T-helper 22 cell (primary cell): Measurements from ENCODE around the gene PROX2.

Source experiments
- DNase-seq: peaks from one replicate; pipeline ENCODE4 v3.0.0-alpha.2; 2020; ENCODE audit warnings: low read depth

PROX2 gene

DNA sequence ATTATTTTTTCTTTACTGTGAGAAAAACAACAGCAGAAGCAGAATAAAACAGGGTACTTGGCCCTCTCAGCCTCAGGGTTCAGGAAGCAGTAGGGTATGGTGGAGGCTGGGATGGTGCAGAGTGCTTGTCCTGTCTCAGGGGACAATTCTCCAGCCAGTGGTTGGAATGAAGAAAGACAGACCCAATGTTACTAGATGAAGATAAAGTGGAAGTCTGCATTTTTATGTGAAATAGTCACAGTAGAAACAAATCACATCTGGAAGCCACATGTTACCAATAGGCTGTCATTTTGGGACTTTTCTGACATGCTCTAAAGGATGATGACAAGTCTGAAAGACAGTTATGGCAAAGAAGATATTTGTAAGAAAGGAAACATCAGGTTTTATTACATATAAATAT, 32.3 kb downstream of the PROX2 start:
- no peak for DNase-seq

DNA sequence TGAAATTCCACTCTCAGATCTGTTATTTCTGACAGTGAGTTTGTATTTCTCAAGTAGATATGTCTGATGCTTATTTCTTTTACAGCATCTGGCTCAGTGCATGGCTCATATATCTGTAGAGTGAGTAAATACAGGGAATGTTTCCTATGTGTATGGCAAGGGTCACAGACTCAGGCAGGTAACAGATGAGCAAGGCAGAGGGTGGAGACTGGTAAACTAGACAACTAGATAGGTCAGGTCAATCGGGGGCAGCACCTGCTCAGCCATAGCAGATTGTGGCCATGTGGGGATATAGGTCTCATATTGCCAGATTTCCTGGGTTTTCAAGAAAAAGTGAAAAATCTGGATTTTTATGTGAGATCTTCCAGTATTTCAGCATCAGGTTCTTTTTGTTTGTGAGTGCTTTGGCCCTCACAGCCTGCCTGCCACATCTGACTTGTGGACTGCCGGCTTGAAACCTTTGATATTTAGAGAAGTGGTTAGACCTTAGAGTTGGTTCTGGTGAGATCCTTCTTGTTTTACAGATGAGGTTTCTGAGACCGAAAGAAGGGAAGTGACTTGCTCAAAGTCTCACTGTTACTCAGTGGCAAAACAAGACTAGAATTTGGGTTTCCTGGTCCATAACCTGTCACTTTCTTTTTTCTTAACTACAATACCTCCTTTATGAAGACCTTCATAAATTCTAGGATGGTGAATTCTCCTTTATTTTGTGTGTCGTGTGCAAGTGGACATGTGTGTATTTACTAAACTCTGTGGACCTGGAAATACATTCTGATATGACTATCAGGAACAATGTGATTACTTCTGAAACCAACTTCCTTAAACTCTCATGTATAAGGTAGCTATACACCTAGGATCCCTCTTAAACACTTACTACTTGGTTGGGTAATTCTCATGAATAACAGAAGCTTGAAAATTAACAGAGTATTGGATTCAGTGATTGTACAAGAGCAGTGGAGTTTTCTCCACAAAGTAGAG, 34.4 kb downstream of the PROX2 start:
- DNase-seq: no peak

DNA sequence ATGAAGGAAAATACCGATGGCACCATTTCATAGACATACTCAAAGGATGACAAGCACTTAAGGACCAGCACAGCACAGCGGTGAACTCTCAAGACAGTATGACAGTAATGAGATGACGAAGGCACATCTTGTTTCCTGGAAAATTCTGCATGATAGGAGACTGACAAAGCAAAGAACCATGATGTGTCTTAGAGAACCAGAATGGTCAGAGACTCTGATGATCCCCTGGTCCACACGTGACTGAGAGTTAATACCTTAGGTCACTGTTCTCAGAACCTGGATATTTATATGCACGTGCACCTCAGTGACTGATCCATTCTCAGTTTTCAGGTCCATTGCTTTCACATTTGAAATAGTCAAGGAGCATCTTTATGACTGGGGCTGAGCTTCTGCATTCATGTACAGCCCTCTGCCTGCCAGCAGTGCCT, 35.3 kb downstream of the PROX2 start:
- DNase-seq: no peak

DNA sequence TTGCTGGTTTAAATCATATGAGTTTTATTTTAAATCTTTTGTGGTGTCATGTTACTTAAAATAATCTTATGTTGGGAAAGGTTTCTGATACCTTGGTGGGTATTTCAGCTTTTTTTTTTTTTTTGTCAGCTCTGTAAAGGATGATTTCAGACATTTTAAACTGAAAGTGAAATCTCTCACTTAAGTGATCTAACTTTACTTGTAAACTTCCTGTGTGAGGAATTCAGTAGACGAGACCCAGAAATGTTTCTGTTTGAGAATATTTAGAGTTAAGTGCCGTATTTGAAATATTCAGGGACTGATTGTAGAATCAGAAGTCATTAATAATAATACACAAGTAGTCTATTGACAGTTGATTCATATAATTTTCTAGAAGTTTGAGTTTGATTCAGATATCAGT, 37.8 kb downstream of the PROX2 start:
- DNase-seq: no peak

DNA sequence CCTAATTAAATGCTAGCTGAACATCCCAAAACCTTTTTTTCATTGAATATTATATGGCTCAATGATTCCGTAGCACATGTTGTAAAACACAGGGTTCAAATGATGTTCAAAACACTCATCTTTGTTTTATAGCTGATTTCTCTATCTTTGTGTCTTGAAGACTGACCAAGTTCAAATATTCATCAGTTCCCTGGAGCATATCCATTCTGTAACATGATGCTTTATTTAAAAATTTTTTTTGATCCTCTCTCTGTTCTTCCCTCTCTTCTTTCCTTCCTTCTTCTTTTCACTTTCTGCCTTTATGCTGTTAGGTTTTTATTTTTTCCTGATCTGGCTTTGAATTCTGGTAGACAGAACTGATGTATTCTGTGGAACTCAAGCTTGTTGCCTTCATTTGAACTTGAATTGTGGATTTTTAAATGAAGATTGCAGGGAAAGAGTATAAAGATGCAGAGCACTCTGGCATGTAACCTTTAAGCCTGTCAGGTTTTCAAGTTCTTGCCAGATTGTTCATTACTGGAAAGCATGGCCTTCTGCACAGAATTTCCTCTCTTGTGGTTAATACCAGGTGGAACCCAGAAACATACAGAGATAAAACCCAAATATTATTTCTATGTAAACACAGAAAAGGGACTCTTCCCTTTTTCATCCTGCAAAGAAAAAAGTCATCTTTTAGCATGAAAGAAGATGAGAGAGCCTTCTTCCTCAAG, 39.5 kb downstream of the PROX2 start:
- DNase-seq: no peak

DNA sequence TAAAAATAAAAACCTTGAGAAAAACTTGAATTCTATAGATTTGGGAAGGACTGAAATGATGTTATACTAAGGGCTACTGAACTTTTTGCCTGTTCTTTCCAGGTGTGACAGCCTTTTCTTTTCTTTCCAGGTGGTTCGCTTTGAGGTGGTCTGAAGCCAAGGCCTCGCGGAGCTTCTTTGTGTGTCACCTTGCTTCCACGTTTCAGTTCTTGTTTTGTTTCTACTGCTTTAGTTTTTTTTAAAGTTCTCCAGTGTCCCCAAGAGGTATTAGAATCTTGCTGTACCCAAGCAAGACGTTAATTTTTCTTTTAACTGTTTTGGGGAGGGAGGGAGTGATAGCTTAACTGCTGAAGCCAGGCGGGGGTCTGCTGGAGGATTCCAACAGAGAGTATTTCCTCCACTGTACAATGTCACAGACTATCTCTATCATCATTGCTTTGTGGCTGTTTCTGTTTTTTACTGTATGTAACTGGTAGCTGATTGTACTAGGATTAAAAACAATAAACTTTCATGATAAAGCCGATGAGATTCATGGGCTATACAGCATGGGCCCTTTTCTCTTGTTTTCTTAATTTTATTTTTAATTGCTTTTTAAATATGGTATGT, 40.2 kb downstream of the PROX2 start:
- no peak for DNase-seq

DNA sequence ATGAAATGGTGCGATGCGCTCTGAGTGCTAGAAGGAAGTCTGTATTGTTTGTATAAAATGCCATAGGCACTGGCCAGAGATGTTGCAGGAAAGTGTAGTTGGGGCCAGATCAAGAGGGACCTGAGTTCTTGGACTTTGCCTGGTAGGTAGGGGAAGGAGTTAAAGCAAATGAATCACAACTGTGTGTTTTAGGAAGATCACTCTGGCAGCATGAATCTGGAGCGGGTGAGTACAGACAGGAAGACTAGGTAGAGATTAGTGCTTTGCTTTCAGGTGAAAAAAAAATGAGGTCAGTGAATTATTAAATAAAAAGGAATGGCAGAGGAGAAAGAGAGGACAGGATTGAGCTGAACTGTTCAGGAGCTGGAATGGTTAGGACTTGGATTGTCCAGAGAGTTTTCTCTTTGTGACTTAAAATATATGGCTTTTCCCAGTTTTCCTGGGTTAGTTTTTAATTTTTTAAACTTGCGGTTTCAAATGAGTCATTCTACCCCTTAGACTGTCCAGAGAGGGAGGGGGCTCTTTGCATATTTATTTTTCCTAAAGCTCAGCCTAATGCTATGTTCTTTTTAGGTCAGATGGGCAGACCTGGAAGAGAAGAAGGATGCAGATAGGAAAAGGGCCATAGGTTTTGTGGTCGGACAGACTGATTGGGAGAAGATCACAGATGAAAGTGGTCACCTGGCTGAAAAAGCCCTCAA, 41.1 kb downstream of the PROX2 start:
- no peak for DNase-seq

DNA sequence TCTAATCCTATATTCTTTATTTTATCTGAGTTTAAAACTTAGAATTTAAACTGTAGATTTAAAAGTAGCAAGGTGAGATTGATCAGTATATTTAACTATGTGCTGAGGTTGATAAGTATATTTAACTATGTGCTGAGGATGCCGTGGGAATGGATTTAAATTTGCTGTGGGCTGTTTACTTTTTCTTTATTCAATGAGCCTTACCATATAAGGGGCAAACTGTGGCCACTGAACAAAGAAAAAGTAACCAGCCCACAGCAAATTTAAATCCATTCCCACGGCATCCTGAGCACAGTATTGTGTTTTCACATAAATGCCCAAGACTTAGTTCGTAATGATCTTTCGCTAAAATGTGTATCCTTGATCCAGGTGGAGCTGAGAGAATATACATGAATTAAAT, 43.1 kb downstream of the PROX2 start:
- no peak for DNase-seq

DNA sequence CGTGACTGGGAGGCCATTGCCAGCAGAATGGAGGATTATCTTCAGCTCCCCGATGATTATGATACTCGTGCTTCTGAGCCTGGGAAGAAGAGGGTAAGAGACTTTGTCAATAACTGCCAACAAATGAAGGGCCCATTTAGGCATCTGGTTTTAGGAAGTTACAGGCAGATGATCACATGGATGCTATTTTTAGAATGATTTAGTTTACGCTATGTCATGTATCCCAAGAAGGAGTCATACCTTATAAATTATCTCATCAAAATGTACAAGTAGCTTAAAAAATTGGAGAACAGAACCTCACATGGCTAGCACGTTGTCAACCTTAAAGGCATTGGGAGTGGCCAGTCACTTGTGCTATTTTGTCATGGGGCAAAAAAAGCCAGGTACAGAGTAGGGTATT, 46.7 kb downstream of the PROX2 start:
- DNase-seq: no peak

DNA sequence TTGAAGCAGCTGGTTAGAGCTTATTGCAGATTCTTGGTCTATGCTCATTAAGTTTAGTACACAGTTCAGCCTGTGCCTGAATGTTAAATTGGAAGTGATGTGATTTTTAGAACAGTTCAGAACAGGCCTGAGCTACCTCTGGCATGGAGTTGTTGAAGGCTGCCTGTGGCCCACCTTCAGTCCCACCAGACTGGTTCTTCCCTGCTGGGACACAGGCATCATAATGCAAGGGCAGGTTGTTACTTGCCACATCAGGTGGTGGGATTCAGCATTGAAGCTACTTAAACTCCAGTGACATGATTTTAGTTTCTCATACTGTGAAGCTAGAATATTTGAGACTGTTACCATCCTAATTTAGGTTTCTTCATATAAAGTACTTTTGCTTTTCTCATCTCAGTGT, 49.4 kb downstream of the PROX2 start:
- no peak for DNase-seq
